ENCODE data around the gene TRIM14. TPM values are rescaled to one million over a fixed set of nuclear protein-coding genes. Genes with fewer than 3 reads are reported as not detected.

Gene TRIM14
- total RNA-seq, 1 donor from 2014 or later, result 12.8 TPM

- POLR2A ChIA-PET, result interaction anchor here (1.6 kb wide), 1 partner anchor 182 kb away, joined by 6 read pairs; the partner anchor contains the start of gene TBC1D2
- ATAC-seq (ENCODE audit: low read depth) (peak; percentile 61), DNase-seq (peak; percentile 58)
- no peaks in the 10 kb centered on the region for H3K27me3 Mint-ChIP-seq
- CTCF ChIA-PET, result interaction anchor here (0.6 to 2.9 kb wide), 12 partner anchors 9 to 189 kb away, joined by 3 to 26 read pairs (median 3); partner anchors contain the start of genes TRIM14 and TRMO
- intact Hi-C loops (cut with micrococcal nuclease), result loop anchor here (1.0 to 5.0 kb wide), 6 partner anchors 43 to 241 kb away; partner anchors contain the start of gene TRIM14
- H3K27ac Mint-ChIP-seq, result peak overlapping the region; percentile 24
- H3K9me3 Mint-ChIP-seq, result no peaks in the 10 kb centered on the region
- peaks cover 6% of the 10 kb centered on the region for H3K4me1 Mint-ChIP-seq
- H3K36me3 Mint-ChIP-seq (ENCODE audit: low read depth), result peaks cover 14% of the 10 kb centered on the region
- peak; percentile 91 for TF ChIP-seq CTCF (IDR thresholded peaks at IDR 0.05)
- no peak overlapping the region for H3K4me3 Mint-ChIP-seq
Observed at GRCh38 chr9:98074115-98074990, 44.7 kb downstream of the TRIM14 start.

GRCh38 chr9:98071737-98072136 lies 47.3 kb downstream of the TRIM14 start:
- ChIA-PET CTCF (interaction anchor here (0.7 kb wide), 1 partner anchor 191 kb away, joined by 4 read pairs; no protein-coding TSS in a partner anchor), POLR2A (interaction anchor here (0.6 to 1.9 kb wide), 3 partner anchors 15 to 185 kb away, joined by 4 to 10 read pairs (median 6); partner anchors contain the start of gene NANS)
- TF ChIP-seq CTCF (IDR thresholded peaks at IDR 0.05), result no peak
- ATAC-seq (ENCODE audit: low read depth), result no peak
- peaks cover 9% of the 10 kb centered on the region for H3K36me3 Mint-ChIP-seq (ENCODE audit: low read depth)
- H3K27ac Mint-ChIP-seq, result no peak overlapping the region
- H3K4me1 Mint-ChIP-seq, result peaks cover 8% of the 10 kb centered on the region
- intact Hi-C loops (cut with micrococcal nuclease), result loop anchor here (5.0 kb wide), 1 partner anchor 46 kb away; the partner anchor contains the start of gene TRIM14
- no peaks in the 10 kb centered on the region for H3K27me3 Mint-ChIP-seq
- H3K4me3 Mint-ChIP-seq, result no peak overlapping the region
- H3K9me3 Mint-ChIP-seq, result no peaks in the 10 kb centered on the region
- DNase-seq, result no peak

GRCh38 chr9:98070704-98071103 lies 48.3 kb downstream of the TRIM14 start:
- Mint-ChIP-seq H3K4me1 (peaks cover 11% of the 10 kb centered on the region), H3K9me3 (no peaks in the 10 kb centered on the region), H3K36me3 (ENCODE audit: low read depth) (peaks cover 16% of the 10 kb centered on the region), H3K27me3 (no peaks in the 10 kb centered on the region), H3K4me3 (no peak overlapping the region), H3K27ac (no peak overlapping the region)
- ChIA-PET POLR2A (interaction anchor here (0.5 to 1.9 kb wide), 2 partner anchors 14 to 238 kb away, joined by 3 to 10 read pairs; partner anchors contain the start of gene NANS), CTCF (interaction anchor here (0.7 to 1.1 kb wide), 2 partner anchors 123 to 192 kb away, joined by 4 read pairs; no protein-coding TSS in a partner anchor)
- ATAC-seq (ENCODE audit: low read depth), result no peak
- intact Hi-C loops (cut with micrococcal nuclease), result loop anchor here (5.0 kb wide), 1 partner anchor 47 kb away; the partner anchor contains the start of gene TRIM14
- no peak for TF ChIP-seq CTCF (IDR thresholded peaks at IDR 0.05)
- DNase-seq, result no peak

GRCh38 chr9:98069551-98069950 lies 49.5 kb downstream of the TRIM14 start:
- ATAC-seq (ENCODE audit: low read depth) (no peak), DNase-seq (no peak)
- Mint-ChIP-seq H3K4me3 (no peak overlapping the region), H3K4me1 (peaks cover 9% of the 10 kb centered on the region), H3K27me3 (no peaks in the 10 kb centered on the region), H3K36me3 (ENCODE audit: low read depth) (peaks cover 25% of the 10 kb centered on the region), H3K27ac (no peak overlapping the region), H3K9me3 (no peaks in the 10 kb centered on the region)
- CTCF ChIA-PET, result no interaction called here
- POLR2A ChIA-PET, result no interaction called here
- TF ChIP-seq CTCF (IDR thresholded peaks at IDR 0.05), result no peak
- intact Hi-C loops (cut with micrococcal nuclease), result no loop called here

- no peak overlapping the region for H3K4me3 Mint-ChIP-seq
- ChIA-PET CTCF (interaction anchor here (1.7 kb wide), 1 partner anchor 197 kb away, joined by 6 read pairs; no protein-coding TSS in a partner anchor), POLR2A (no interaction called here)
- intact Hi-C loops (cut with micrococcal nuclease), result no loop called here
- DNase-seq (no peak), ATAC-seq (ENCODE audit: low read depth) (no peak)
- no peak for TF ChIP-seq CTCF (IDR thresholded peaks at IDR 0.05)
- peaks cover 42% of the 10 kb centered on the region for H3K36me3 Mint-ChIP-seq (ENCODE audit: low read depth)
- H3K9me3 Mint-ChIP-seq, result no peaks in the 10 kb centered on the region
- no peaks in the 10 kb centered on the region for H3K27me3 Mint-ChIP-seq
- no peak overlapping the region for H3K27ac Mint-ChIP-seq
- H3K4me1 Mint-ChIP-seq, result peaks cover 7% of the 10 kb centered on the region
Observed at GRCh38 chr9:98067184-98067583, 51.8 kb downstream of the TRIM14 start.
